Smooth muscle cell (in vitro differentiated cells): ENCODE data around the gene SPON2. TPM values are rescaled to one million over a fixed set of nuclear protein-coding genes. Genes with fewer than 3 reads are reported as not detected.
A peak's percentile ranks its signal among the peaks of the same experiment; 100 is the strongest.

Source experiments
- DNase-seq: peaks from one replicate; lab custom pipeline; 2025; ENCODE audit not compliant: unreplicated experiment; lab: John Stamatoyannopoulos, UW
- H2AFZ ChIP-seq: fragments of 200-600 bp; sonication (generic); 2 replicates; pipeline ENCODE4 v1.6.0; 2016; ENCODE audit warnings: antibody characterized with exemption, low read depth, mild to moderate bottlenecking
- H3F3A ChIP-seq: fragments of 200-600 bp; sonication (generic); 2 replicates; pipeline ENCODE4 v1.6.0; 2017; ENCODE audit warnings: antibody characterized with exemption, low read depth
- H3K27ac ChIP-seq: fragments of 200-600 bp; sonication (generic); 2 replicates; pipeline ENCODE4 v1.5.1; 2016; ENCODE audit warnings: low read depth, mild to moderate bottlenecking
- H3K27me3 ChIP-seq: fragments of 200-600 bp; sonication (generic); 2 replicates; pipeline ENCODE4 v1.6.1; 2016; ENCODE audit warnings: low read depth, mild to moderate bottlenecking
- H3K36me3 ChIP-seq: fragments of 200-600 bp; sonication (generic); 2 replicates; pipeline ENCODE4 v1.5.1; 2016; ENCODE audit warnings: low read depth
- H3K4me1 ChIP-seq: fragments of 200-600 bp; sonication (generic); 2 replicates; pipeline ENCODE4 v1.5.1; 2016; ENCODE audit warnings: low read depth
- H3K4me2 ChIP-seq: fragments of 200-600 bp; sonication (generic); 2 replicates; pipeline ENCODE4 v1.6.0; 2016; ENCODE audit warnings: mild to moderate bottlenecking
- H3K4me3 ChIP-seq: fragments of 200-600 bp; sonication (generic); 2 replicates; pipeline ENCODE4 v1.5.1; 2016; ENCODE audit warnings: mild to moderate bottlenecking
- H3K79me2 ChIP-seq: fragments of 200-600 bp; sonication (generic); 2 replicates; pipeline ENCODE4 v1.6.0; 2016; ENCODE audit warnings: low read depth, mild to moderate bottlenecking
- H3K9ac ChIP-seq: fragments of 200-600 bp; sonication (generic); 2 replicates; pipeline ENCODE4 v1.6.0; 2016; ENCODE audit warnings: low read depth
- H3K9me3 ChIP-seq: fragments of 200-600 bp; sonication (generic); replicated peaks from 2 replicates; pipeline ENCODE4 v1.5.1; 2016; ENCODE audit warnings: low read depth
- H4K20me1 ChIP-seq: fragments of 200-600 bp; sonication (generic); 2 replicates; pipeline ENCODE4 v1.6.0; 2016; ENCODE audit warnings: low read depth
- CTCF ChIP-seq: fragments of 200-600 bp; sonication (generic); IDR thresholded peaks from 2 replicates; pipeline ENCODE4 v1.5.1; 2017; ENCODE audit warnings: borderline replicate concordance, mild to moderate bottlenecking, antibody characterized with exemption; ENCODE audit not compliant: insufficient read depth, poor library complexity, severe bottlenecking
- WGBS: methylation state at CpG from one replicate; pipeline ENCODE4 v1.1.7; 2016; ENCODE audit warnings: low lambda C conversion rate; 5-methylcytosine and 5-hydroxymethylcytosine counted together
- polyA plus RNA-seq: library from polyadenylated mRNA; unstranded; fragments of >200 nt; fragmentation: Nextera tagmentation; extraction: Ambion mirVana; gene quantifications from 2 replicates; pipeline ENCODE4 v1.2.1, GENCODE V29; 2016
- total RNA-seq: library from RNA; depleted of rRNA; stranded (reverse); fragments of >200 nt; gene quantifications from 2 replicates; pipeline ENCODE4 v1.2.3, GENCODE V29; 2014

SPON2 gene
- total RNA-seq (152 and 171 TPM in 2 replicates), polyA plus RNA-seq (388 and 427 TPM in 2 replicates)

GRCh38 chr4:1172228-1172851, at the start of gene SPON2:
Gene SPON2 (minus strand): TSS chr4:1172583.
- no peak for TF ChIP-seq CTCF
- Histone ChIP-seq H2AFZ (no peak within 1 kb of the TSS), H3K36me3 (no peaks in the 10 kb centered on the region), H3K9me3 (no peaks in the 10 kb centered on the region), H3F3A (peaks cover 7% of the 10 kb centered on the region), H3K4me3 (peak within 1 kb of the TSS; percentile 51), H3K4me2 (peak within 1 kb of the TSS; percentile 84), H3K79me2 (peaks cover 10% of the 10 kb centered on the region), H3K27ac (peak within 1 kb of the TSS; percentile 73), H4K20me1 (peaks cover 40% of the 10 kb centered on the region), H3K9ac (no peak within 1 kb of the TSS), H3K27me3 (peaks cover 18% of the 10 kb centered on the region), H3K4me1 (peaks cover 6% of the 10 kb centered on the region)
- WGBS = 8% methylated on average over 43 of the region's 54 CpGs
- DNase-seq = no peak

- TF ChIP-seq CTCF = no peak
- no peaks in the 10 kb centered on the region for H3K27me3 ChIP-seq
- H3K4me1 ChIP-seq = no peaks in the 10 kb centered on the region
- no peak overlapping the region for H3K4me3 ChIP-seq
- no peak for DNase-seq
- 94% methylated on average over 33 of the region's 33 CpGs for WGBS
- H3F3A ChIP-seq = no peaks in the 10 kb centered on the region
- H3K79me2 ChIP-seq = peaks cover 7% of the 10 kb centered on the region
- H3K9ac ChIP-seq = no peak overlapping the region
- no peaks in the 10 kb centered on the region for H3K9me3 ChIP-seq
- H3K36me3 ChIP-seq = no peaks in the 10 kb centered on the region
- peaks cover 66% of the 10 kb centered on the region for H4K20me1 ChIP-seq
- no peak overlapping the region for H3K4me2 ChIP-seq
- H3K27ac ChIP-seq = no peak overlapping the region
- no peak overlapping the region for H2AFZ ChIP-seq
Measured at GRCh38 chr4:1221155-1221870, 48.9 kb upstream of the SPON2 start.

GRCh38 chr4:1220566-1220965, 48.2 kb upstream of the SPON2 start:
- Histone ChIP-seq H3K79me2 (peaks cover 7% of the 10 kb centered on the region), H3K27ac (no peak overlapping the region), H3K9me3 (no peaks in the 10 kb centered on the region), H2AFZ (no peak overlapping the region), H3K4me2 (no peak overlapping the region), H3K9ac (no peak overlapping the region), H3K4me3 (no peak overlapping the region), H3K27me3 (no peaks in the 10 kb centered on the region), H3K36me3 (no peaks in the 10 kb centered on the region), H3F3A (no peaks in the 10 kb centered on the region), H4K20me1 (peaks cover 69% of the 10 kb centered on the region), H3K4me1 (no peaks in the 10 kb centered on the region)
- WGBS = 98% methylated on average over 16 of the region's 16 CpGs
- no peak for DNase-seq
- TF ChIP-seq CTCF = no peak

DNA sequence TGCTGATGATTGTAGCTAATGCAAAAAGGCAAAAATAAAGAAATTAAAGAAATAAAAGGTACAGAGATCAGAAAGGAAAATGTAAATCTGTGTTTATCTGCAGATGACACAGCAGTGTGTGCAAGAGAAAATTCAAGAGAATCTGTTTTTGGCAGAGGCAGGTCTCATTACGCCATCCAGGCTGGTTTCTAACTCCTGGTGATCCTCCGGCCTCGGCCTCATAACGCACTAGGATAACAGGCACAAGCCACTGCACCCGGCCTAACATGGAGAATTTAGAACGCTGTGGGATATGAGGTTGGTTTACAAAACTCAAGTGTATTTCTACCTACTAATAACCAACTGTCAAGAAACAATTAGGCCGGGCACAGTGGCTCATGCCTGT, 47.2 kb upstream of the SPON2 start:
- H2AFZ ChIP-seq = no peak overlapping the region
- H3K27me3 ChIP-seq = no peaks in the 10 kb centered on the region
- no peak for DNase-seq
- TF ChIP-seq CTCF = no peak
- no peak overlapping the region for H3K4me2 ChIP-seq
- no peaks in the 10 kb centered on the region for H3F3A ChIP-seq
- no peaks in the 10 kb centered on the region for H3K36me3 ChIP-seq
- no peaks in the 10 kb centered on the region for H3K9me3 ChIP-seq
- H3K4me3 ChIP-seq = no peak overlapping the region
- no peak overlapping the region for H3K9ac ChIP-seq
- peak overlapping the region; percentile 24 for H3K27ac ChIP-seq
- peaks cover 79% of the 10 kb centered on the region for H4K20me1 ChIP-seq
- peaks cover 7% of the 10 kb centered on the region for H3K79me2 ChIP-seq
- no peaks in the 10 kb centered on the region for H3K4me1 ChIP-seq
- 70% methylated on average over 7 of the region's 7 CpGs for WGBS
